ENCODE results near the gene KCNIP1. TPM values are rescaled to one million over a fixed set of nuclear protein-coding genes. Genes with fewer than 3 reads are reported as not detected.

The KCNIP1 gene
- polyA plus RNA-seq, 1 donor from 2014 or later, result 13.8 TPM

GRCh38 chr5:170489199-170489598 is 14.6 kb upstream of the KCNIP1 start:
- no peak for TF ChIP-seq SMC3 (conservative IDR thresholded peaks at IDR 0.05; ENCODE audit: poor library complexity)
- TF ChIP-seq, protein P1, sequence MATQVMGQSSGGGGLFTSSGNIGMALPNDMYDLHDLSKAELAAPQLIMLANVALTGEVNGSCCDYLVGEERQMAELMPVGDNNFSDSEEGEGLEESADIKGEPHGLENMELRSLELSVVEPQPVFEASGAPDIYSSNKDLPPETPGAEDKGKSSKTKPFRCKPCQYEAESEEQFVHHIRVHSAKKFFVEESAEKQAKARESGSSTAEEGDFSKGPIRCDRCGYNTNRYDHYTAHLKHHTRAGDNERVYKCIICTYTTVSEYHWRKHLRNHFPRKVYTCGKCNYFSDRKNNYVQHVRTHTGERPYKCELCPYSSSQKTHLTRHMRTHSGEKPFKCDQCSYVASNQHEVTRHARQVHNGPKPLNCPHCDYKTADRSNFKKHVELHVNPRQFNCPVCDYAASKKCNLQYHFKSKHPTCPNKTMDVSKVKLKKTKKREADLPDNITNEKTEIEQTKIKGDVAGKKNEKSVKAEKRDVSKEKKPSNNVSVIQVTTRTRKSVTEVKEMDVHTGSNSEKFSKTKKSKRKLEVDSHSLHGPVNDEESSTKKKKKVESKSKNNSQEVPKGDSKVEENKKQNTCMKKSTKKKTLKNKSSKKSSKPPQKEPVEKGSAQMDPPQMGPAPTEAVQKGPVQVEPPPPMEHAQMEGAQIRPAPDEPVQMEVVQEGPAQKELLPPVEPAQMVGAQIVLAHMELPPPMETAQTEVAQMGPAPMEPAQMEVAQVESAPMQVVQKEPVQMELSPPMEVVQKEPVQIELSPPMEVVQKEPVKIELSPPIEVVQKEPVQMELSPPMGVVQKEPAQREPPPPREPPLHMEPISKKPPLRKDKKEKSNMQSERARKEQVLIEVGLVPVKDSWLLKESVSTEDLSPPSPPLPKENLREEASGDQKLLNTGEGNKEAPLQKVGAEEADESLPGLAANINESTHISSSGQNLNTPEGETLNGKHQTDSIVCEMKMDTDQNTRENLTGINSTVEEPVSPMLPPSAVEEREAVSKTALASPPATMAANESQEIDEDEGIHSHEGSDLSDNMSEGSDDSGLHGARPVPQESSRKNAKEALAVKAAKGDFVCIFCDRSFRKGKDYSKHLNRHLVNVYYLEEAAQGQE (IDR thresholded peaks at IDR 0.05; ENCODE audit: borderline replicate concordance), result no peak
- no peak for TF ChIP-seq MXI1 (conservative IDR thresholded peaks at IDR 0.05; ENCODE audit: poor library complexity, severe bottlenecking)
- TF ChIP-seq EZH2 (IDR thresholded peaks at IDR 0.05; ENCODE audit: borderline replicate concordance, insufficient read depth, low read length, poor library complexity, severe bottlenecking), result no peak
- no peak for TF ChIP-seq TAF1 (IDR thresholded peaks at IDR 0.05; ENCODE audit: low read depth)
- TF ChIP-seq EP300 (conservative IDR thresholded peaks at IDR 0.05; ENCODE audit: poor library complexity, severe bottlenecking), result no peak
- no peak for TF ChIP-seq RAD21 (conservative IDR thresholded peaks at IDR 0.05)
- no peak for TF ChIP-seq POLR2AphosphoS5 (IDR thresholded peaks at IDR 0.05)
- TF ChIP-seq CTCF (IDR thresholded peaks at IDR 0.05; ENCODE audit: poor library complexity, severe bottlenecking), result no peak
- H3K4me2 ChIP-seq (ENCODE audit: low read length), result no peak overlapping the region
- no peaks in the 10 kb centered on the region for H3K9me2 ChIP-seq (ENCODE audit: insufficient read depth, low read length)
- no peak overlapping the region for H2AFZ ChIP-seq (ENCODE audit: low read depth, low read length)
- no peaks in the 10 kb centered on the region for H3K36me3 ChIP-seq (ENCODE audit: insufficient read depth, low read length)
- H3K79me2 ChIP-seq (replicated peaks; ENCODE audit: insufficient read depth, low read length), result no peaks in the 10 kb centered on the region
- no peak overlapping the region for H3K9ac ChIP-seq (ENCODE audit: low read length)
- no peaks in the 10 kb centered on the region for H3F3A ChIP-seq (ENCODE audit: insufficient read depth, low read length, poor library complexity, severe bottlenecking)
- H3K4me3 ChIP-seq (ENCODE audit: low read length), result no peak overlapping the region
- H3K9me3 ChIP-seq (ENCODE audit: low read length), result no peaks in the 10 kb centered on the region
- H3K27me3 ChIP-seq (ENCODE audit: insufficient read depth, low read depth, low read length), result no peaks in the 10 kb centered on the region
- no peaks in the 10 kb centered on the region for H4K20me1 ChIP-seq (ENCODE audit: insufficient read depth)
- no peak overlapping the region for H3K27ac ChIP-seq (ENCODE audit: low read length)

DNA sequence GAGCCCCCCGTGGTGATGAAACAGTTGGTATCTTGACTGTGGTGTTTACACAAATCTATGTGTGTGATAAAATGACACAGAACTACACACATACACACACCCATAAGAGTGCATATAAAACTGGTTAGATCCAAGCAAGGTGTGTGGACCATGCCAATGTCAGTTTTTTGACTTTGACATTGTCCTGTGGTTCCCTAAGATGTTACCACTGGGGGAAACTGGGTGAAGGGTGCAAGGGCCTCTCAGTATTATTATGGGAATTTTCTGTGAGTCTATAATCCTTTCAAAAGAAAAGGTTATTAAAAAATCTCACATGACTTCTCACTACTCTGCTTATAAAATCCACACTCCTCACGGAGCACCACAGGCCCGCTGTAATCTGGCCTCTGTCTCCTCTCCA is 13.4 kb upstream of the KCNIP1 start:
- no peaks in the 10 kb centered on the region for H3F3A ChIP-seq (ENCODE audit: insufficient read depth, low read length, poor library complexity, severe bottlenecking)
- no peak overlapping the region for H2AFZ ChIP-seq (ENCODE audit: low read depth, low read length)
- H3K36me3 ChIP-seq (ENCODE audit: insufficient read depth, low read length), result no peaks in the 10 kb centered on the region
- no peak overlapping the region for H3K4me2 ChIP-seq (ENCODE audit: low read length)
- H3K79me2 ChIP-seq (replicated peaks; ENCODE audit: insufficient read depth, low read length), result no peaks in the 10 kb centered on the region
- H3K27ac ChIP-seq (ENCODE audit: low read length), result no peak overlapping the region
- H3K9me2 ChIP-seq (ENCODE audit: insufficient read depth, low read length), result no peaks in the 10 kb centered on the region
- H3K27me3 ChIP-seq (ENCODE audit: insufficient read depth, low read depth, low read length), result no peaks in the 10 kb centered on the region
- H3K4me3 ChIP-seq (ENCODE audit: low read length), result no peak overlapping the region
- TF ChIP-seq EZH2 (IDR thresholded peaks at IDR 0.05; ENCODE audit: borderline replicate concordance, insufficient read depth, low read length, poor library complexity, severe bottlenecking) (no peak), MXI1 (conservative IDR thresholded peaks at IDR 0.05; ENCODE audit: poor library complexity, severe bottlenecking) (no peak), EP300 (conservative IDR thresholded peaks at IDR 0.05; ENCODE audit: poor library complexity, severe bottlenecking) (no peak)
- H3K9me3 ChIP-seq (ENCODE audit: low read length), result no peaks in the 10 kb centered on the region
- no peaks in the 10 kb centered on the region for H4K20me1 ChIP-seq (ENCODE audit: insufficient read depth)
- H3K9ac ChIP-seq (ENCODE audit: low read length), result no peak overlapping the region
